Adrenal gland (tissue), 12 donors: ENCODE results near the gene SMTNL2. TPM values are rescaled to one million over a fixed set of nuclear protein-coding genes. Genes with fewer than 3 reads are reported as not detected.
A peak's percentile ranks its signal among the peaks of the same experiment; 100 is the strongest.

ENCODE experiments used
- DNase-seq, 7 donors: peaks; one replicate each; pipeline ENCODE4 v3.0.0-alpha.2; 2019 to 2020
- H3K27ac ChIP-seq, 5 donors: fragments of 200-600 bp; sonication (generic) in 4 of 5; 1 replicate in 3 of 5; 2 replicates in 2 of 5; pipeline versions ENCODE4 v1.5.1 to v1.8.0; 2016 to 2020; ENCODE audit warnings: mild to moderate bottlenecking in 1 of 5
- H3K27me3 ChIP-seq: fragments of 200-600 bp; 2 replicates; pipeline ENCODE4 v1.8.0; 2021
- H3K36me3 ChIP-seq, 2 donors: fragments of 200-600 bp; replicated peaks in 1 of 2; 1 replicate in 1 of 2; 2 replicates in 1 of 2; pipeline versions ENCODE4 v1.5.1 to v1.8.0; 2018 to 2022
- H3K4me1 ChIP-seq, 2 donors: fragments of 200-600 bp; replicated peaks in 1 of 2; 1 replicate in 1 of 2; 2 replicates in 1 of 2; pipeline versions ENCODE4 v1.5.1 to v1.8.0; 2018 to 2021
- H3K4me3 ChIP-seq, 4 donors: fragments of 200-600 bp; sonication (generic) in 3 of 4; one replicate each; pipeline ENCODE4 v1.5.1; 2016 to 2018
- H3K9me3 ChIP-seq, 3 donors: fragments of 200-600 bp; sonication (generic) in 1 of 3; replicated peaks in 1 of 3; 1 replicate in 2 of 3; 2 replicates in 1 of 3; pipeline versions ENCODE4 v1.5.1 to v1.8.0; 2016 to 2021
- CTCF ChIP-seq, 6 experiments: fragments of 450-650 bp in 4 of 6; fragments of 200-600 bp in 2 of 6; sonication (generic) in 1 of 6; IDR thresholded peaks; 1 replicate in 5 of 6; 2 replicates in 1 of 6; pipeline versions ENCODE4 v1.5.1 to v1.8.0; 2016 to 2021; ENCODE audit warnings: antibody characterized with exemption in 6 of 6, mild to moderate bottlenecking in 2 of 6, moderate library complexity in 1 of 6
- POLR2A ChIP-seq, 2 donors: fragments of 450-650 bp; IDR thresholded peaks; one replicate each; pipeline ENCODE4 v1.6.1; 2017; ENCODE audit warnings: antibody characterized with exemption in 2 of 2, mild to moderate bottlenecking in 2 of 2, moderate library complexity in 1 of 2
- WGBS, 4 donors: extraction: QIAGEN DNeasy Blood & Tissue Kit in 2 of 4; methylation state at CpG; one replicate each; pipeline versions ENCODE4 v1.1.5 to v1.1.7; 2013 to 2017; 5-methylcytosine and 5-hydroxymethylcytosine counted together
- intact Hi-C, 2 donors: fragments of 100-400 bp; cut with DNase I; formaldehyde crosslinking; loops; one replicate each; pipeline versions ENCODE4 v1.14.1 to v1.15.0; 2022 to 2023
- polyA plus RNA-seq, 3 donors: library from polyadenylated mRNA; stranded (reverse); fragments of 200-250 nt in 2 of 3; fragments of 350-450 nt in 1 of 3; fragmentation: Illumina TruSeq in 1 of 3; extraction: RNeasy Lipid Tissue Mini Kit (QIAGEN cat#74804) in 1 of 3; gene quantifications; one replicate each; pipeline ENCODE4 v1.2.3, GENCODE V29; 2013 to 2014
- total RNA-seq, 9 donors: library from RNA; depleted of rRNA in 4 of 9; stranded (reverse); fragments of >200 nt in 4 of 9; fragments of 120-200 nt in 1 of 9; fragmentation: NEBNext Ultra II Directional in 1 of 9; extraction: Animal tissue kit (Norgen Biotek cat#: 25700) in 1 of 9; gene quantifications; one replicate each; pipeline versions ENCODE4 v1.1.0 to v1.2.4, GENCODE V29; 2013 to 2023
- donor health status: healthy with polysubstance abuse.
- donor health status: Bipolar disorder and iron deficiency.
- donor health status: DM: yes; HTN: yes; CAD: no.
- donor health status: DM: no; HTN: no; CAD: no.
- donor health status: DM: no; HTN: no; CAD: no.
- donor health status: DM: yes; HTN: yes; CAD: no.

Gene SMTNL2
- total and polyA plus RNA-seq, 12 donors: 0.11 to 0.94 (median 0.17) TPM; not detected in 5

GRCh38 chr17:4590981-4591453 lies 6.7 kb downstream of the SMTNL2 start:
- Histone ChIP-seq H3K4me1 (no peaks in the 10 kb centered on the region), H3K27me3 (no peaks in the 10 kb centered on the region), H3K36me3 (no peaks in the 10 kb centered on the region), H3K4me3 (no peak overlapping the region), H3K9me3 (no peaks in the 10 kb centered on the region), H3K27ac (no peak overlapping the region)
- TF ChIP-seq POLR2A (IDR thresholded peaks at IDR 0.05): no peak
- no peak for TF ChIP-seq CTCF (IDR thresholded peaks at IDR 0.05)
- intact Hi-C loops: no loop called here
- WGBS, 4 donors: 60 to 73% (median 71%) methylated on average over 3 to 10 of the region's 10 CpGs
- DNase-seq: no peak

- Histone ChIP-seq H3K36me3 (no peaks in the 10 kb centered on the region), H3K4me1 (no peaks in the 10 kb centered on the region), H3K9me3 (no peaks in the 10 kb centered on the region), H3K27me3 (no peaks in the 10 kb centered on the region), H3K27ac (no peak overlapping the region), H3K4me3 (no peak overlapping the region)
- TF ChIP-seq POLR2A (IDR thresholded peaks at IDR 0.05) (no peak), CTCF (IDR thresholded peaks at IDR 0.05) (no peak)
- WGBS, 4 donors: 55 to 79% (median 64%) methylated on average over 4 to 12 of the region's 12 CpGs
- peak in 1 of 7 donors; percentile 15 for DNase-seq
- intact Hi-C loops: no loop called here
Observed at GRCh38 chr17:4591529-4591928, 7.2 kb downstream of the SMTNL2 start.

GRCh38 chr17:4592240-4593005 lies 8.1 kb downstream of the SMTNL2 start:
- Histone ChIP-seq H3K27me3 (no peaks in the 10 kb centered on the region), H3K9me3 (no peaks in the 10 kb centered on the region), H3K4me1 (no peaks in the 10 kb centered on the region), H3K36me3 (no peaks in the 10 kb centered on the region), H3K27ac (no peak overlapping the region), H3K4me3 (no peak overlapping the region)
- WGBS, 4 donors: 62 to 84% (median 80%) methylated on average over 11 of the region's 11 CpGs
- no peak for DNase-seq
- intact Hi-C loops: no loop called here
- no peak for TF ChIP-seq CTCF (IDR thresholded peaks at IDR 0.05)
- TF ChIP-seq POLR2A (IDR thresholded peaks at IDR 0.05): no peak

- Histone ChIP-seq H3K4me3 (no peak overlapping the region), H3K4me1 (no peaks in the 10 kb centered on the region), H3K9me3 (no peaks in the 10 kb centered on the region), H3K27ac (no peak overlapping the region), H3K27me3 (no peaks in the 10 kb centered on the region), H3K36me3 (no peaks in the 10 kb centered on the region)
- 49 to 88% (median 80%) methylated on average over 3 to 14 of the region's 14 CpGs for WGBS, 4 donors
- intact Hi-C loops: no loop called here
- no peak for DNase-seq
- TF ChIP-seq CTCF (IDR thresholded peaks at IDR 0.05) (no peak), POLR2A (IDR thresholded peaks at IDR 0.05) (no peak)
Observed at GRCh38 chr17:4593021-4593421, 8.7 kb downstream of the SMTNL2 start.
